GM12878 (cell line): Measurements from ENCODE around the gene ARMC6. TPM values are rescaled to one million over a fixed set of nuclear protein-coding genes. Genes with fewer than 3 reads are reported as not detected.

Experiments used
- ATAC-seq: fragments of 200-7000 bp; cut with Tn5 transposase; 3 replicates; pipeline ENCODE4 v1.9.1; 2020; ENCODE audit warnings: mild to moderate bottlenecking, moderate library complexity
- BruUV-seq: library from RNA; stranded (reverse); fragments of 400-500 nt; replicated peaks from 2 replicates; lab custom pipeline; 2021; lab: Mats Ljungman, UMichigan
- CTCF ChIA-PET: fragments of 300-600 bp; sonication (Branson Sonifier 250); formaldehyde crosslinking; extraction: SDS; loops from one replicate; lab custom pipeline; 2021; ENCODE audit warnings: inconsistent platforms; lab: Yijun Ruan, JAX
- POLR2A ChIA-PET: fragments of 350-600 bp; formaldehyde crosslinking; extraction: SDS; loops from one replicate; lab custom pipeline; 2021; ENCODE audit warnings: inconsistent platforms; lab: Charles Lee
- RAD21 ChIA-PET: fragments of 300-600 bp; sonication (Branson Sonifier 250); formaldehyde crosslinking; loops from one replicate; lab custom pipeline; 2023; ENCODE audit warnings: antibody characterized with exemption; ENCODE audit not compliant: unreplicated experiment; lab: Charles Lee
- SMC1A ChIA-PET: fragments of 300-600 bp; sonication (Branson Sonifier 250); formaldehyde crosslinking; loops from one replicate; lab custom pipeline; 2023; ENCODE audit not compliant: unreplicated experiment, uncharacterized antibody; lab: Charles Lee
- DNase-seq: peaks from one replicate; pipeline ENCODE4 v3.0.0-alpha.2; 2011; ENCODE audit warnings: low read depth, low spot score
- FAIRE-seq: peaks from 3 replicates; lab custom pipeline; 2011; peaks lifted over from hg19 to GRCh38; lab: Jason Lieb, UNC
- H2AFZ ChIP-seq: 2 replicates; pipeline ENCODE4 v1.6.0; 2011; ENCODE audit warnings: low read depth, low read length, control low read depth; ENCODE audit not compliant: control insufficient read depth
- H3K27ac ChIP-seq: 2 replicates; pipeline ENCODE4 v1.5.1; 2011; ENCODE audit warnings: control low read depth; ENCODE audit not compliant: control insufficient read depth, insufficient read depth
- H3K27me3 ChIP-seq, 2 experiments: replicated peaks in 1 of 2; 2 replicates each; pipeline versions ENCODE4 v1.6.0 to v1.6.1; 2011; ENCODE audit warnings: low read length in 1 of 2; ENCODE audit not compliant: control insufficient read depth in 2 of 2, insufficient read depth in 2 of 2
- H3K36me3 ChIP-seq, 2 experiments: 2 replicates each; pipeline ENCODE4 v1.5.1; 2011; ENCODE audit warnings: low read length in 1 of 2; ENCODE audit not compliant: control insufficient read depth in 2 of 2, insufficient read depth in 2 of 2
- H3K4me1 ChIP-seq: 2 replicates; pipeline ENCODE4 v1.6.1; 2011; ENCODE audit warnings: mild to moderate bottlenecking, low read length, moderate library complexity, mixed read lengths; ENCODE audit not compliant: control insufficient read depth, insufficient read depth
- H3K4me2 ChIP-seq: 2 replicates; pipeline ENCODE4 v1.6.0; 2011; ENCODE audit warnings: control low read depth; ENCODE audit not compliant: control insufficient read depth, insufficient read depth
- H3K4me3 ChIP-seq: fragments of 200-600 bp; sonication (generic); 2 replicates; pipeline ENCODE4 v1.5.1; 2016
- H3K79me2 ChIP-seq: 2 replicates; pipeline ENCODE4 v1.6.0; 2011; ENCODE audit warnings: low read length; ENCODE audit not compliant: control insufficient read depth, insufficient read depth
- H3K9ac ChIP-seq: 2 replicates; pipeline ENCODE4 v1.8.0; 2011; ENCODE audit warnings: low read length, control low read depth, mixed read lengths; ENCODE audit not compliant: control insufficient read depth, insufficient read depth
- H3K9me3 ChIP-seq: replicated peaks from 3 replicates; pipeline ENCODE4 v1.5.1; 2011; ENCODE audit warnings: mild to moderate bottlenecking, low read length; ENCODE audit not compliant: control insufficient read depth, insufficient read depth
- H4K20me1 ChIP-seq: 2 replicates; pipeline ENCODE4 v1.6.0; 2011; ENCODE audit not compliant: control insufficient read depth, insufficient read depth
- BACH1 ChIP-seq: fragments of 450-650 bp; IDR thresholded peaks from 2 replicates; pipeline ENCODE4 v1.6.1; 2017; ENCODE audit warnings: mild to moderate bottlenecking, borderline replicate concordance
- KDM1A ChIP-seq: fragments of 200-600 bp; sonication (generic); IDR thresholded peaks from 2 replicates; pipeline ENCODE4 v1.6.1; 2016; ENCODE audit warnings: borderline replicate concordance
- NRF1 ChIP-seq: conservative IDR thresholded peaks from 2 replicates; pipeline ENCODE4 v1.6.1; 2011; ENCODE audit warnings: mild to moderate bottlenecking, low read depth, low read length, improper control_type of control experiment
- PAX8 ChIP-seq: fragments of 450-650 bp; IDR thresholded peaks from 2 replicates; pipeline ENCODE4 v1.6.1; 2017; ENCODE audit warnings: mild to moderate bottlenecking, moderate library complexity
- WGBS: methylation state at CpG from one replicate; pipeline ENCODE4 v1.1.6; 2016; ENCODE audit warnings: low lambda C conversion rate; ENCODE audit not compliant: insufficient replicate concordance, insufficient coverage; ENCODE audit errors: missing lambda C conversion rate; 5-methylcytosine and 5-hydroxymethylcytosine counted together
- in situ Hi-C: fragments of 300-500 bp; cut with MboI; formaldehyde crosslinking; loops from 9 replicates; pipeline ENCODE4 v1.14.3; 2018; ENCODE audit warnings: mixed read lengths
- intact Hi-C: fragments of 100-400 bp; cut with micrococcal nuclease; formaldehyde crosslinking; loops from one replicate; pipeline ENCODE4 v1.14.2; 2022; ENCODE audit not compliant: unreplicated experiment
- polyA plus RNA-seq, 11 experiments: library from polyadenylated mRNA; depleted of rRNA in 4 of 11; unstranded in 6 of 11; stranded (reverse) in 5 of 11; fragments of >200 nt; fragmentation: Nextera tagmentation in 4 of 11; fragmentation: Illumina TruSeq in 1 of 11; extraction: Ambion mirVana in 4 of 11; extraction: Trizol in 1 of 11; gene quantifications; 1 replicate in 1 of 11; 2 replicates in 10 of 11; pipeline versions ENCODE4 v1.2.1 to v1.2.3, GENCODE V29; 2011 to 2016; ENCODE audit warnings: inconsistent platforms in 2 of 11, missing spikeins in 2 of 11, low read depth in 1 of 11
- total RNA-seq, 4 experiments: library from RNA; depleted of rRNA in 3 of 4; stranded (reverse); fragments of >200 nt in 3 of 4; fragmentation: Illumina TruSeq in 1 of 4; extraction: Trizol in 1 of 4; gene quantifications; 2 replicates each; pipeline versions ENCODE4 v1.2.1 to v1.2.3, GENCODE V29; 2013 to 2021
- TF ChIP-seq, protein P1 (sequence below): fragments of 150-350 bp; IDR thresholded peaks from 2 replicates; pipeline ENCODE4 v1.6.1; 2014; ENCODE audit warnings: mild to moderate bottlenecking, low read depth, low read length

ARMC6 gene
- total and polyA plus RNA-seq, 10 of the 15 experiments (the other 5 are each of a cell fraction or from before 2014, with no cell fraction given), result 1.1 to 64.4 (median 41.6) TPM

DNA sequence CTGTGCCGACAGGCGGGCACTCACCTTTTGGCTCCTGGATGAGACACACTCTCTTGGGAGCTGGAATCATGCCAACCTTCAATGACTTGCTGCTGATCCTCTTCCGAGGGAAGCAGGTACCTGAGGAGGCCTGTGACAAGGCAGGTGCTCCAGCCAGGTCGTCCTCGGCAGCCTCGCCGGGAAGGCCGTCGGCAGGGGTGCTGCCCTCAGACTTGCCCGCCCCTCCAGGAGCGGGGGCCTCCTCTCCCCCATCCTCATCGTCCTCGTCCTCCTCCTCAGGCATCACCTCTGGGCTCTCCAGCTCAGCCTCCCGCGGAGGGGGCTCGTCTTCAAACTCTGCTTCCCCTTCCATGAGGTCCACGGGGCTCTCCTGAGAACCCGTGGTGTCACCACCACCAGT is 29.3 kb upstream of the ARMC6 start:
- ChIA-PET RAD21 (no interaction called here), CTCF (no interaction called here), SMC1A (no interaction called here), POLR2A (interaction anchor here (0.6 kb wide), 1 partner anchor 19 kb away, joined by 4 read pairs; no protein-coding TSS in a partner anchor)
- no peaks in the 10 kb centered on the region for H3K4me1 ChIP-seq
- H3K9me3 ChIP-seq, result no peaks in the 10 kb centered on the region
- no peaks in the 10 kb centered on the region for H3K27me3 ChIP-seq
- no peak for ATAC-seq
- DNase-seq, result no peak
- BruUV-seq, result no TSS peak
- no peak for FAIRE-seq
- no peaks in the 10 kb centered on the region for H4K20me1 ChIP-seq
- H3K36me3 ChIP-seq, result peaks cover 39 to 48% of the 10 kb centered on the region in 2 experiments
- no peak for TF ChIP-seq NRF1
- no peak overlapping the region for H3K27ac ChIP-seq
- no peaks in the 10 kb centered on the region for H3K79me2 ChIP-seq
- H3K9ac ChIP-seq, result no peak overlapping the region
- intact Hi-C loops, result no loop called here
- no peak overlapping the region for H3K4me2 ChIP-seq
- in situ Hi-C loops, result no loop called here
- WGBS, result 96% methylated on average over 18 of the region's 18 CpGs
- H2AFZ ChIP-seq, result no peak overlapping the region
- no peak overlapping the region for H3K4me3 ChIP-seq

DNA sequence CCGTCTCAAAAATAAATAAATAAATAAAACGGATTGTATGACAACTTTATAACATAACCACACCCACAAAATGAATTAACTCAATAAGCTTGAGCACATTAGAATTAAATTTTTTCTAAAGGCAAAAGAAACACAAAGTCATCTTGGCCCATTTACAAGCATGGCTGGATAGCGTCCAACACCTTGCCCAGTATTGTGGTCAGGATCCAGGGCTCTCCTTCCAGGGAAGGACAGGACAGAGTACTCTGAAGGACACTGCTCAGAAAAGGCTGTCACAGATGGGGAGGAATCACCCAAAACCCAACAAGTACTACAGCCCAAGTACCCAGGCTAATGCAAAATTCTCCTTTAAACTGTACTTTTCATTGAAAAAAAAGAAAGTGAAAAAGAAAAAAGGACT is 27.2 kb upstream of the ARMC6 start:
- H3K36me3 ChIP-seq, result peaks cover 47 to 51% of the 10 kb centered on the region in 2 experiments
- intact Hi-C loops (no loop called here), in situ Hi-C loops (no loop called here)
- H3K79me2 ChIP-seq, result no peaks in the 10 kb centered on the region
- no peak overlapping the region for H3K4me2 ChIP-seq
- ATAC-seq, result no peak
- H3K27ac ChIP-seq, result no peak overlapping the region
- ChIA-PET RAD21 (no interaction called here), POLR2A (no interaction called here), SMC1A (interaction anchor here (1.2 kb wide), 1 partner anchor 19 kb away, joined by 3 read pairs; no protein-coding TSS in a partner anchor), CTCF (no interaction called here)
- H3K4me3 ChIP-seq, result no peak overlapping the region
- no peaks in the 10 kb centered on the region for H3K27me3 ChIP-seq
- H3K4me1 ChIP-seq, result no peaks in the 10 kb centered on the region
- H3K9me3 ChIP-seq, result no peaks in the 10 kb centered on the region
- 96% methylated on average over 3 of the region's 3 CpGs for WGBS
- FAIRE-seq, result no peak
- no peak overlapping the region for H3K9ac ChIP-seq
- no peaks in the 10 kb centered on the region for H4K20me1 ChIP-seq
- no peak for DNase-seq
- no TSS peak for BruUV-seq
- no peak overlapping the region for H2AFZ ChIP-seq
- TF ChIP-seq BACH1 (no peak), KDM1A (no peak), PAX8 (no peak)
- TF ChIP-seq, protein P1, sequence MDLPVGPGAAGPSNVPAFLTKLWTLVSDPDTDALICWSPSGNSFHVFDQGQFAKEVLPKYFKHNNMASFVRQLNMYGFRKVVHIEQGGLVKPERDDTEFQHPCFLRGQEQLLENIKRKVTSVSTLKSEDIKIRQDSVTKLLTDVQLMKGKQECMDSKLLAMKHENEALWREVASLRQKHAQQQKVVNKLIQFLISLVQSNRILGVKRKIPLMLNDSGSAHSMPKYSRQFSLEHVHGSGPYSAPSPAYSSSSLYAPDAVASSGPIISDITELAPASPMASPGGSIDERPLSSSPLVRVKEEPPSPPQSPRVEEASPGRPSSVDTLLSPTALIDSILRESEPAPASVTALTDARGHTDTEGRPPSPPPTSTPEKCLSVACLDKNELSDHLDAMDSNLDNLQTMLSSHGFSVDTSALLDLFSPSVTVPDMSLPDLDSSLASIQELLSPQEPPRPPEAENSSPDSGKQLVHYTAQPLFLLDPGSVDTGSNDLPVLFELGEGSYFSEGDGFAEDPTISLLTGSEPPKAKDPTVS, result no peak
